ENCODE data around the gene SNX24.
A peak's percentile ranks its signal among the peaks of the same experiment; 100 is the strongest.

The SNX24 gene

GRCh38 chr5:122947372-122947771 lies 102.0 kb downstream of the SNX24 start:
- no peak for DNase-seq
- Mint-ChIP-seq H3K36me3 (ENCODE audit: low read depth) (peaks cover 4% of the 10 kb centered on the region), H3K9me3 (no peaks in the 10 kb centered on the region), H3K4me3 (no peak overlapping the region), H3K27ac (no peak overlapping the region), H3K4me1 (peaks cover 36% of the 10 kb centered on the region), H3K27me3 (ENCODE audit: low read depth, poor library complexity) (peaks cover 7% of the 10 kb centered on the region)
- TF ChIP-seq CTCF (IDR thresholded peaks at IDR 0.05), result no peak

- DNase-seq, result no peak
- H3K27ac Mint-ChIP-seq, result no peak overlapping the region
- peaks cover 32% of the 10 kb centered on the region for H3K4me1 Mint-ChIP-seq
- H3K36me3 Mint-ChIP-seq (ENCODE audit: low read depth), result peaks cover 4% of the 10 kb centered on the region
- H3K4me3 Mint-ChIP-seq, result no peak overlapping the region
- no peak for TF ChIP-seq CTCF (IDR thresholded peaks at IDR 0.05)
- H3K27me3 Mint-ChIP-seq (ENCODE audit: low read depth, poor library complexity), result peaks cover 7% of the 10 kb centered on the region
- no peaks in the 10 kb centered on the region for H3K9me3 Mint-ChIP-seq
These were observed 102.4 kb downstream of the SNX24 start for GRCh38 chr5:122947772-122948171.

GRCh38 chr5:122948319-122948718 lies 102.9 kb downstream of the SNX24 start:
- H3K27me3 Mint-ChIP-seq (ENCODE audit: low read depth, poor library complexity), result peaks cover 7% of the 10 kb centered on the region
- peaks cover 26% of the 10 kb centered on the region for H3K4me1 Mint-ChIP-seq
- TF ChIP-seq CTCF (IDR thresholded peaks at IDR 0.05), result no peak
- peaks cover 4% of the 10 kb centered on the region for H3K36me3 Mint-ChIP-seq (ENCODE audit: low read depth)
- no peak for DNase-seq
- H3K9me3 Mint-ChIP-seq, result no peaks in the 10 kb centered on the region
- no peak overlapping the region for H3K4me3 Mint-ChIP-seq
- H3K27ac Mint-ChIP-seq, result peak overlapping the region; percentile 16

- TF ChIP-seq CTCF (IDR thresholded peaks at IDR 0.05), result no peak
- no peak for DNase-seq
- Mint-ChIP-seq H3K4me1 (peaks cover 19% of the 10 kb centered on the region), H3K4me3 (no peak overlapping the region), H3K9me3 (peaks cover 23% of the 10 kb centered on the region), H3K27me3 (ENCODE audit: low read depth, poor library complexity) (peaks cover 4% of the 10 kb centered on the region), H3K36me3 (ENCODE audit: low read depth) (peaks cover 27% of the 10 kb centered on the region), H3K27ac (no peak overlapping the region)
These were observed 106.2 kb downstream of the SNX24 start for GRCh38 chr5:122951658-122952057.

- no peak for TF ChIP-seq CTCF (IDR thresholded peaks at IDR 0.05)
- H3K4me1 Mint-ChIP-seq, result peaks cover 14% of the 10 kb centered on the region
- H3K4me3 Mint-ChIP-seq, result no peak overlapping the region
- peaks cover 44% of the 10 kb centered on the region for H3K36me3 Mint-ChIP-seq (ENCODE audit: low read depth)
- no peak for DNase-seq
- no peak overlapping the region for H3K27ac Mint-ChIP-seq
- peaks cover 44% of the 10 kb centered on the region for H3K9me3 Mint-ChIP-seq
- peaks cover 4% of the 10 kb centered on the region for H3K27me3 Mint-ChIP-seq (ENCODE audit: low read depth, poor library complexity)
These were observed 109.3 kb downstream of the SNX24 start for GRCh38 chr5:122954719-122955118.

- no peak overlapping the region for H3K4me3 Mint-ChIP-seq
- H3K27ac Mint-ChIP-seq, result no peak overlapping the region
These were observed 112.0 kb downstream of the SNX24 start for GRCh38 chr5:122957457-122957856.

More at GRCh38 chr5:122957457-122957856, 112.0 kb downstream of the SNX24 start:
- Mint-ChIP-seq H3K27me3 (ENCODE audit: low read depth, poor library complexity) (no peaks in the 10 kb centered on the region), H3K4me1 (peaks cover 26% of the 10 kb centered on the region), H3K9me3 (peaks cover 44% of the 10 kb centered on the region), H3K36me3 (ENCODE audit: low read depth) (peaks cover 40% of the 10 kb centered on the region)
- no peak for TF ChIP-seq CTCF (IDR thresholded peaks at IDR 0.05)
- DNase-seq, result no peak

Data from nephron progenitor cell (in vitro differentiated cells).